ENCODE data around the gene USO1.

- TF ChIP-seq REST (IDR thresholded peaks at IDR 0.05; ENCODE audit: unreplicated experiment) = no peak
- TF ChIP-seq EZH2phosphoT487 (IDR thresholded peaks at IDR 0.05; ENCODE audit: unreplicated experiment) = no peak
- TF ChIP-seq CREB1 (CRISPR knock-in tag; IDR thresholded peaks at IDR 0.05; ENCODE audit: low read depth) = no peak
- no peak for TF ChIP-seq CTCF (conservative IDR thresholded peaks at IDR 0.05; ENCODE audit: low read depth in 2 of 2)
Measured at GRCh38 chr4:75817901-75818300, 93.5 kb downstream of the USO1 start.

All from GM23338 (cell line).